SK-N-DZ (cell line): Measurements from ENCODE around the gene FAM237A.

Source experiments
- DNase-seq: peaks from one replicate; pipeline ENCODE4 v3.0.0-alpha.2; 2015; ENCODE audit warnings: low spot score

FAM237A gene

DNA sequence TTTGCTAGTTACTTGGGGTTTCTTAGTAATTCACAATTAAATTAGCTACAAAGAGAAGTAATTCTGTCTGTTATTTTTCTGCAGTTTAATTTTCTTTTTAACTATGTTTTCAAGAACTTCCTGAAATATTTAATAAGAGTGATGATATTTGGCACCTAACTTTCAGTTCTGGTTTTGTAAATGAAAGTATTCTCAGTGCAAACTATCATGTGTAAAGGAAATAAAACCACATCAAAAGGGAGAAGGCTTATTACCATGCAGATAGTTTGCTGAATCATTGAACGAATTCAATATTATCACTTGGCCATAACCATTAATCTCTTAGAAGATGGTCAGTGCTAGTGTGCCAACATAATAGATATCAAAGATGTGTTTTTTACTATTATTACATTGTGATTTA lies 46.7 kb downstream of the FAM237A start:
- DNase-seq = no peak

GRCh38 chr2:206692971-206693370 lies 50.7 kb downstream of the FAM237A start:
- DNase-seq = no peak

- peak; percentile 68 for DNase-seq
Observed at GRCh38 chr2:206693399-206694137, 51.3 kb downstream of the FAM237A start.

DNA sequence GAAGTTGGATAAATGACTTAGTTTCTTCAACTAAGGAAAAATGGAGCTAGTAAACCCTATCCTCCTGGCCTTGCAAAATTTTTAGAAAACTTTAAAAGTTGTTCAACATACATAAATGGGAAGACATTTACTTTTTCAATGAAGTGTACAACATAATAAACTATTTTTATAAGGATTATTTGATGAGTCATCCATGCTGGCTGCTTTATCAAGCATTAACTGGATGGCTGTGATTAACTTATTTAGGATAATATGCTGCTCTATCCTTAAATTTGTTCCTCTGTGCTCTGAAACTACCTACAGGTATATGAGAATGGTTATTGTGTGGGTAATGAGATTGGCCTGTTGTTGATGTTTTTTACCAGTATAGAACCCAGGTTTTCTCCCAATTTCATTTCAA lies 54.6 kb downstream of the FAM237A start:
- DNase-seq = no peak

DNA sequence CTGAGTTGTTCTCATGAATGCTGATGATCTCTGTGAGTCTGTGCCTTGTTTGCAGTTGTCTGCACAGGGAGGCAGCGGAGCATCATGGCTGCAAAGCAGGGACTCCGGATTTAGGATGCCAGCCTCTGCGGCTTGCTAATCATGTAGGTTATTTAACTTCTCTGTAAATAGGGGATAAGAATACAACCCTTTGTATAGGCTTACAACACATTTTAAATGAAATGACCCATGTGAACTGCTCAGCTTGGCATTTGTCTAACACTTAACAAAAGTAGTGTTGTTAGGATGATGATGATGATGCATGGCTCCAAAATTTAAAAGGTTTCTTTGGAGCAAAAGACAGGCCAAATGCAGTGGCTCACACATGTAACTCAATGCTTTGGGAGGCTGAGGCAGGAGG lies 56.5 kb downstream of the FAM237A start:
- no peak for DNase-seq
